HG03060 (cell line): Measurements from ENCODE around the gene C17orf50.
"Not testable (repeated sequence)": the region's sequence is repeated elsewhere in the genome, so short reads cannot be mapped to it uniquely, and the experiment has no call there.

ENCODE experiments used
- ATAC-seq: cut with Tn5 transposase; IDR thresholded peaks from one replicate; pipeline ENCODE4 v1.9.1; 2021; ENCODE audit warnings: low read depth, moderate number of reproducible peaks; ENCODE audit not compliant: unreplicated experiment

Gene C17orf50

DNA sequence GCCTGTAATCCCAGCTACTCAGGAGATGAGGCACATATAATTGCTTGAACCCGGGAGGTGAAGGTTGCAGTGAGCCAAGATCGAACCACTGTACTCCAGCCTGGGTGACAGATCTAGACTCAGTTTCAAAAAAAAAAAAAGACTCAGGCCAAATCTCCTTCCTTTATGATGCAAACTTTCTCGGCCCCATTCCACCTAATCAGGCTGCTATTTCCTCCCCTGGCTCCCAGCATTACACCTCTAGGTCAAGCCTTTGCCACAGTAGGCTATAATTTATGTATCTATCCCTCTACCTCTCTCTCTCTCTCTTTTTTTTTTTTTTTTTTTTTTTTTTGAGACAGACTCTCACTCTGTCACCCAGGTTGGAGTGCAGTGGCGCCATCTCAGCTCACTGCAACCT lies 9.1 kb upstream of the C17orf50 start:
- not testable (repeated sequence) for ATAC-seq

- ATAC-seq: no peak
Measured at GRCh38 chr17:35752471-35752870, 8.2 kb upstream of the C17orf50 start.

GRCh38 chr17:35752945-35753764 lies 7.5 kb upstream of the C17orf50 start, which contains the start of gene GAS2L2:
GAS2L2 (minus strand) TSS chr17:35753239; CDS start chr17:35752850, 389 bp downstream.
- no peak for ATAC-seq

GRCh38 chr17:35757243-35757642 lies 3.4 kb upstream of the C17orf50 start:
- ATAC-seq: no peak

DNA sequence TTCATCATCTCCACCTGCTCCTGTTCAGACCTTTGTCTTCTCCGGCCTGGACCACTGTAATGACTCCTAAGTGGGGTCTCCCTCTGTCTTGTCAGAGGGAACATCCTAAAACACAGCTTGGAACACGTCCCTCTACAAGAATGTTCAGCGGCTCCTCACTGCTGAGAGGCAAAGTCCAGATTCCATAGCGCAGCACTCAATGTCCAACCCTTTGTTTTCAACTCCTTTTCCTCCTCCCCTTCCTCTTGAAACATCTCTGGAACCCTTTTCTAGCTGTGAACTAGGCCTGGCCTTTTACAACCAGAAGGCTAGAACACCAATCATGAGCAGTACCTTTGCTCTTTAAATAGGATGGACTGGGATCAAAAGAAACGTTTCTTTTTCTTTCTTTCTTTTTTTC lies 914 bp downstream of the C17orf50 start:
- ATAC-seq: no peak

DNA sequence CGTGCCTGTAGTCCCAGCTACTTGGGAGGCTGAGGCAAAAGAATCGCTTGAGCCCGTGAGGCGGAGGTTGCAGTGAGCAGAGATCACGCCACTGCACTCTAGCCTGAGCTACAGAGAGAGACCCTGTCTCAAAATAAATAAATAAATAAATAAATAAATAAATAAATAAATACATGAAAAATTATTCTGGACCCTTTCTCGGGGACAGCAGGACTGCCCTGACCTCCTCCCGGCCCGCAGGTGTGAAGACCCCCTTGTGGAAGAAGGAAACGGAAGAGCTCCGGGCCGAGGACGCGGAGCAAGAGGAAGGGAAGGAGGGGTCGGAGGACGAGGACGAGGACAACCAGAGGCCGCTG lies 3.1 kb downstream of the C17orf50 start:
- no peak for ATAC-seq

DNA sequence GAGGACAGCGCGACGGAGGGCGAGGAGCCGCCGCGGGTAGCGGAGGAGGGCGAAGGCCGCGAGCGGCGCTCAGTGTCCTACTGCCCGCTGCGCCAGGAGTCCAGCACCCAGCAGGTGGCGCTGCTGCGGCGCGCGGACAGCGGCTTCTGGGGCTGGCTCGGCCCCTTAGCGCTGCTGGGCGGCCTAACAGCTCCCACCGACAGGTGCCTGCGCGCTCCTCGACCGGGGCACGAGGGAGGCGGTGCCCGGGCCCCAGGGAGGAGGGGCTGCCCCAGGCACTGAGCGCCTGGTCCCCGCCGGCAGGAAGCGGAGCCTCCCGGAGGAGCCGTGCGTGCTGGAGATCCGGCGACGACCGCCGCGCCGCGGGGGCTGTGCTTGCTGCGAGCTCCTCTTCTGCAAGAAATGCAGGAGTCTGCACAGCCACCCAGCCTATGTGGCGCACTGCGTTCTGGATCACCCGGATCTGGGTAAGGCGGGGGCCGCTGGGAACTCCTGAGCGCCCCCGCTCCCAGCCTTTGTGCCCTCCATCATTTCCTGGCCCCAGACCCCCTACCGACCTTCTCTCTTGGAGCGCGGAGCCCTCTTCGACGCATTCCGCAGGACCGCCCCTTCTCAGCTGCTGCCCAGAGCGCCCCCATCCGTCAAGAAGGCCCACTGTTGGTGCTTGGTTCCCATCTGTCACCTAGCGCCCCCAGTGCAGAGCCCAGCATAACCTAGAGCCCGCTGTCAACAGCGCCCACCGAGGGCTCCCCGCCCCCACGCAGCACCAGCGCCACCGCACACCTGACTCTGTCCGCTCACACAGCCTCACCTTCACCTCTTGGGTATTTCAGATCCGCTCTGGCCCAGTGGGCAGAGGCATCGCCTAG lies 3.7 kb downstream of the C17orf50 start:
- no peak for ATAC-seq

DNA sequence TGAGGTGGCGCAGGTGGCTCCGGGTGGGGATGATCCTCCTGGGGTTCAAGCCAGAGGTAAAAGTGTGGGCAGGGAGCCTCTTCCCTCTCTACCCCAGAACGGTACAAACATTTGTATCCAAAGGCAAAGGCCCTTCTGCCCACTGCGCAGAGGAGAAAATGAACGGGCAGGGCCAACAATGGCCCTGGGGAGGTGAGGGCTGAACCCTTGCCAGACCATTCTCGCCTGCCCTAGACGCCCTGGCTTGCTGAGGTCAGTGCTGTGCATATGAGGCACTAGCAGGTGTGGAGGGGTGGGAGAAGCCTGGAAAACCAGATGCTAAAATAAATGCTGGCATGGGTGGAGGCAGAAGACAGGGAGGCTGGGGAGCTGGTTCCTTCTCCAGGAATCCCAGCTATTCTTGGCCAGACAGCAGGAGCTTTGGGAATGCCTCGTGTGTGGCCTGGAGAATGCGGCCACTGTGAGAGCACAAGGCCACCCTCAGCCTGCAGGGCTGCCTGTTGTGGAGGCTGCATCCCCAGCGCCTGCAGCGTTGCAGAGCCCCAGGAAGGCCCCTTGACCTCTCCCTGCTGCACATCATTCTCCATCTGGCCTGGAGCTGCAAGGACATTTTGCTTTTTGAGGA lies 4.5 kb downstream of the C17orf50 start:
- no peak for ATAC-seq

DNA sequence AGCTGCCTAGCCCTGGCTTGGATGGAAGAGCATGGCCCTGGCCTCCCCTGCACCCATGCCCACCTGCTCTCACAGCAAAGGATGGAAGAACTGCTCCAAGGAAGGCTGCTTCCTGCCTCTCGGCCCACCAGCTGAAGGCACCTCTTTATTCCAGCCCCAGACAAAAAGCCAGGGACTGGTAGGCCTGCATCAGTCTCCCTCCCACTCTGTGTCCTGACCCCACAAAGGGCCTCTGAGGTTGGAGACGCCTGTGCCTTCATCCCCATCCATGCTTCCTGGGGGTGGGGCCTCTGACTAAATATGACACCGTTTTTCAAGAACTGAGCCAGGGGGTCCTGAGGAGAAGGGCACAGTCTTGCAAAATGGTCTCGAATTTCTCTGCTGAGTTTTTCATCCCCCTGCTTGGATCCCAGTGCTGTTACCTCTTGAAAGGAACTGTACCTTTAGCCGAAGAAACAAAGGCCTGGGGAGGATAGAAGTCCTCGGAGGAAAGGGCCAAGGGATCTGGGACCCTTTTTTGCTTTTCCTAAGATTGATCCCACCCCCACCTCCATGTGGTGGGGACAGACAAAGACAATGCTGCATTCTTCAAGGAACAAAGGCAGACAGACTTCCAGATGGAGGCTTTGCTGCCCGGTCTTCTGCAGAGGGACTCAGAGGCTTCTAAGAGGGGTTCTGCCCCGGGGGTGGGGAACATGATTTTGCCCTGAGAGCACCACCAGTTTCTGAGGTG lies 5.2 kb downstream of the C17orf50 start:
- ATAC-seq: no peak

DNA sequence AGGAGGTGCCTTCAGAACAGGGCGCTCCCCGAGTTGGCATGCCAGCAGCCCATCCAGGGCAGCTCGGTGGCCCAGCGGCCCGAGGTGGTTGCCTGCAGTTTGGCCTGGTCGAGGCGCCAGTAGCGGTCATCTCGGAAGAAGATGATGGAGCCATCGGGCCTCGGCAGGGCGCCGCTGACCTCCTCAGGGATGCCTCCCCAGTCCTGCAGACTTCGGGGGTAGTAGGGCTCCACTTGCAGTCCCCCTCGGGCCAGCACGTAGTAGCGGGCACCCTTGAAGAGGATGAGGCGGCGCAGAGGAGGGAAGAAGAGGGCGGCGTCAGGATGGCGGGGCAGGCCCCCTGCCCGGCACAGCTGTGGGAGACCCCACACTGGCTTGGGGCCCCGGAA lies 5.8 kb downstream of the C17orf50 start:
- ATAC-seq: no peak

GRCh38 chr17:35766903-35767510 lies 6.3 kb downstream of the C17orf50 start:
- ATAC-seq: no peak

DNA sequence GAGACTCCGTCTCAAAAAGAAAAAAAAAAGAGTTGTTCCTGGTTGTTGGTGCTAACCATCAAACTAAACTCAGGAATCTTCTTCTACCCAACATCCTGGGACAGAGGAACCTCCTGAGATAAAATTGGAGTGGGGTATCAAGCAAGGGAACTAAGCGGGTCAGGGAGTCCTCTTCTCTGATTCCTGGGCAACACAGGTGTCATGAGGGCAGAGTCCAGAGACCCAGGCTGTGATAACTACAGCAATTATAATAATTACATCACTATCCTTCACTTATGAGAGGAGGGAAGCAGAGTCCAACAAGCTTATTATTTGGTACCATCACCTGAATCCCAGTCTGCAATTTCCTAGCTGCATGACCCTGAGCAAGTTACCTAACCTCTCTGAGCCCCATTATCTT lies 8.1 kb downstream of the C17orf50 start:
- ATAC-seq: no peak

DNA sequence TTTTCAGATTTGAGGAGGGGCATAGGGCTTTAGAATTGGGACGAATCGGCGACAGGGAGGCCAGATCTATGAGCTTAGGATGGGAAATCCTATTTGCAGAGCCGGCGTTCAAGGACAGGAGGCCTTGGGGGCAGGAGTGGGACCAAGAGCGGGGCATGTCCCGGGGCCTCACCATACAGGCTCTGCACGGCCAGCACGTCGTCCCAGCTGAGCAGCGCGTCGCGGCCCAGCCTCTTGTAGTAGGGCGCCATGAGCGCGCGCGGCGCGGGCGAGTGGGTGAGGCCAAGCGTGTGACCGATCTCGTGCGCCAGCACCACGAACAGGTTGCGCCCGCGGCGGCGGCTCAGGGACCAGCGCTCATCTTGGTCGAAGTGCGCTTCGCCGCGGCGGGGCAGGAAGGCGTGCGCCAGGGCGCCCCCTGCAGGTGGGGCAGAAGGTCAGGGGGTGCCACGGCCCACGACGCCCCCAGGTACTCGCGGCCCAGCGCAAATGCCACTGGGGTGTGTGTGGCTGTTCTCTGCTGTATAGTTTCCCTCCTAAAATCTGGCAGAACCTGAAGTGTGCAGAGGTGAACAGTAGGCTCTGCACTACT lies 9.3 kb downstream of the C17orf50 start:
- ATAC-seq: no peak

DNA sequence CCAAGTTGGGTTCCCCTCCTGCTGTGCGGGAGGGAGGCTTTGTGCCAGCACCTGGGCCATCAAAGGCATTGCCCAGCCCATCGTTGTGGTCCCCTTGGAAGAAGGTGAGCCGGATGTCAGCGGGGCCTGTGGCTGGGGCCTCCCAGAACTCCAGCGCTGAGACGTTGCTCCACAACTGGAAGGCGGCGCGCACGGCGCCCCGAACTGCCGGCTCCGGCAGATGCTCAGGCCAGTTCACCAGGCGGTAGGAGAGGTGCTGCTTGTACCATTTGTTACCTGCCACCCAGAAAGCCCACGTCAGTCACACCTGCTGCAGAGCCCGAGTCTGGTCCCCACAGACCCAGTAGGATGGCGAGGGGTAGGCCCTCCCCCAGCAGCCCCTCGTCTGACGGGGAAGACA lies 12.4 kb downstream of the C17orf50 start:
- ATAC-seq: no peak

DNA sequence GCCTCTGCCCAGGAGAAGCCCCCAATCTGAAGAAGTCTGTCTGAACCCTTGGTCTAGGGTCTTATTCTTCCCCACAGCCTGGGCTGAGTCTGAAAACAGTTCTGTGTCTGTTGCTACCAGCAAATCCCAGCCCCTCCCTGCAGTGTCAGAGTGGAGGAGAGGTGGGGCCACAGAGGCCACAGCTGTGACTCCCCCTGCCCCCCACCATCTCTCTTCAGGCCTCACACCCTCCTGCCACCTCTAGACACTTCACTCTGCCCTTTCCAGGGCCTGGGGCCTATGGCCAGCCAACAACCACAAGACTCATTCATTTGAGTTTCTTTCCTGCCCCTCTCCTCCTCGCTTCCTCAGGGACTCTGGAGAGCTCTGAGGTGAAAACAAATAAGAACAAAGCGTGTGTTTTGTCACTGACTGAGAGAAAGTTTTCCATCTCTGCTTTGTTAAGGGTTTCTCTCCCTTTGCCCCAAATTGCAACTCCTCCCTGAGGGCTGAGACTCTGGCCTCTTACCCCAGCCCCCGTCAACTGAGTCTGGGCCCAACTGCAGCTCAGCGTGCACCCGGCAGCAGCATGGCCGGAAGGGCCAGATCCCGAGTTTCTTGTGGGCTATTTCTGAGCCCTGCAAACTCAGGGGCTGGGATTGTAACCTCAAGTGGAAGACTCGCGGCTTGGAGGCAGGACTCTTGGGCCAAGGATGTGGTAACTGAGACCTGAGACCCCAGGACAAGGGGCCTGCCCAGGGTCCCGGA lies 13.2 kb downstream of the C17orf50 start:
- ATAC-seq: no peak

- no peak for ATAC-seq
Measured at GRCh38 chr17:35774499-35774898, 13.8 kb downstream of the C17orf50 start.

GRCh38 chr17:35775039-35775438 lies 14.4 kb downstream of the C17orf50 start:
- ATAC-seq: no peak

DNA sequence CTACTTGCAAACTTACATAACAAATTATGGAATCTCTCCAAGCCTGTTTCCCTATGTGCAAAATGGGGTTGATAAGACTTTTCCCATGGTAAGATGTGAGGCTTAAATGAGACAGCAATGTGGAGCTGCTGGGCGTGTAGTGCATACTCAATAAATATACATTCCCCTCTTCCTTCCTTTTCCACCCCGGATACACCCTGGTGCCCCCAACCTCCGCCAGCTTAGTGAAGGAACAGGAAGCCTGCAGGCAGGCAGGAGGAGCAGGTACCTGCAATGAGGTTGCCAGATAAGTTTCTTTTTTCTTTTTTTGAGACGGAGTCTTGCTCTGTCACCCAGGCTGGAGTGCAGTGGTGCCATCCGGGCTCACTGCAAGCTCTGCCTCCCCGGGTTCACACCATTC lies 14.9 kb downstream of the C17orf50 start:
- ATAC-seq: no peak

GRCh38 chr17:35778641-35779196 lies 18.0 kb downstream of the C17orf50 start:
- no peak for ATAC-seq
